Suprapubic skin (tissue), 4 donors: ENCODE data around the gene RUNX2. TPM values are rescaled to one million over a fixed set of nuclear protein-coding genes. Genes with fewer than 3 reads are reported as not detected.

Source experiments
- DNase-seq, 2 donors: peaks; one replicate each; pipeline ENCODE4 v3.0.0-alpha.2; 2019; ENCODE audit warnings: low spot score in 2 of 2
- H3K27ac ChIP-seq: fragments of 200-600 bp; sonication (generic); one replicate; pipeline ENCODE4 v1.5.1; 2019
- H3K27me3 ChIP-seq: fragments of 200-600 bp; sonication (generic); one replicate; pipeline ENCODE4 v1.5.1; 2019
- H3K36me3 ChIP-seq: fragments of 200-600 bp; sonication (generic); one replicate; pipeline ENCODE4 v1.5.1; 2019
- H3K4me1 ChIP-seq: fragments of 200-600 bp; sonication (generic); one replicate; pipeline ENCODE4 v1.5.1; 2019
- H3K4me3 ChIP-seq: fragments of 200-600 bp; sonication (generic); one replicate; pipeline ENCODE4 v1.5.1; 2019; ENCODE audit warnings: mild to moderate bottlenecking
- H3K9me3 ChIP-seq: fragments of 200-600 bp; sonication (generic); one replicate; pipeline ENCODE4 v1.5.1; 2019
- CTCF ChIP-seq, 2 donors: fragments of 200-600 bp in 1 of 2; fragments of 450-650 bp in 1 of 2; sonication (generic) in 1 of 2; IDR thresholded peaks; one replicate each; pipeline ENCODE4 v1.5.1; 2016 to 2019; ENCODE audit warnings: antibody characterized with exemption in 2 of 2, mild to moderate bottlenecking in 1 of 2, moderate library complexity in 1 of 2
- EP300 ChIP-seq: sonication (generic); formaldehyde crosslinking; IDR thresholded peaks from one replicate; pipeline ENCODE4 v1.6.1; 2017; ENCODE audit warnings: antibody characterized with exemption
- POLR2A ChIP-seq, 2 donors: fragments of 450-650 bp; IDR thresholded peaks; one replicate each; pipeline ENCODE4 v1.6.1; 2017; ENCODE audit warnings: antibody characterized with exemption in 2 of 2, mild to moderate bottlenecking in 2 of 2, moderate library complexity in 2 of 2
- POLR2AphosphoS5 ChIP-seq, 3 donors: sonication (generic); formaldehyde crosslinking; IDR thresholded peaks; one replicate each; pipeline ENCODE4 v1.6.1; 2017; ENCODE audit warnings: antibody characterized with exemption in 3 of 3
- WGBS: methylation state at CpG from one replicate; pipeline ENCODE4 v1.1.5; 2018; 5-methylcytosine and 5-hydroxymethylcytosine counted together
- total RNA-seq, 4 donors: library from RNA; depleted of rRNA; stranded (reverse); fragments of >200 nt; gene quantifications; one replicate each; pipeline ENCODE4 v1.1.0, GENCODE V29; 2016

Gene RUNX2
- total RNA-seq, 4 donors from 2014 or later = 2.6 to 5.9 (median 3.1) TPM

DNA sequence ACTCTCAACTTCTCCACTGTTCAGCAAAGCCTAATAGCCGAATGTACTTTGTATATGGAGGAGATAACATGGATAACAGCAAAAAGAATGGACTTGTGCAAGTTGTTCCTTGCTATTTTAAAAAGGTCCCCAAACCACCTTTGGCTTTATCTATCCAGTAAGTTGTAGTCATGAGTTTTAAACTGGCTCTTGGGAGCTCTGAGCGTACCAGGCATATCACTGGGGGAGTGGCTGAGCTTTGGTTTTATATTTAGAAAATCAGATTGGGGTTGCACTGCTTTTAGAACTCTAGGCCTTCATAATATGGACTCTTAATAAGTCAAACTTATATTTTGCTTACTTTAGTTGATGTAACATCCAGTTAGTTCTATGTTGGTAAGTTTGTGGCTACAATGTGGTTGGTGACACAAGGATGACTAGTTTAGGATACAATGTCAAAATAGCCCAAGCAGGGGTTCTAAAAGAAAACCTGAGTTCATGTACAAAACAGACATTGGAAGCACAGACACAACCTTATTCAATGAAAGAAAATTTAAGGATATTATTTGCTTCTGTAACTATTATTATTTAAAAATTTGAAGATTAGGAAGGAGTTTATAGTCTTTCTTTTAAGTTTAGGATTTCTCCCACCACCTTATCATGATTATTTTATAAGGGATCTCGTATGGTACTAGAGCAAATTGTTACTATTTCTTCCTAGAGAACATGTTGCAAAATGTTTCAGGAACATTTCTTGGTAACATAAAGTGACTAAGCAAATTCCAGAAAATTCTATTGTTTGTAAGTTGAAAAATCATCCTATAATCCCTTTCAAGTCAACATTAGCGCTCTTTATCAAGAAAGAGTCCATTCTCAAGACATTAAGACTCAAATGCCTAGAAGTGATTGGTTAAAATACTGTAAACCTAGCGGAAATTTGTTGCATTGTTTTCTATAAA is 215.4 kb downstream of the RUNX2 start:
- Histone ChIP-seq H3K4me1 (peaks cover 12% of the 10 kb centered on the region), H3K27me3 (no peaks in the 10 kb centered on the region), H3K4me3 (no peak overlapping the region), H3K36me3 (no peaks in the 10 kb centered on the region), H3K9me3 (no peaks in the 10 kb centered on the region), H3K27ac (no peak overlapping the region)
- WGBS = 95% methylated on average over 5 of the region's 5 CpGs
- TF ChIP-seq EP300 (no peak), CTCF (IDR thresholded peaks at IDR 0.05) (no peak), POLR2AphosphoS5 (IDR thresholded peaks at IDR 0.05) (no peak), POLR2A (IDR thresholded peaks at IDR 0.05) (no peak)
- DNase-seq = no peak

GRCh38 chr6:45545416-45545815 is 217.3 kb downstream of the RUNX2 start:
- no peaks in the 10 kb centered on the region for H3K36me3 ChIP-seq
- 97% methylated on average over 2 of the region's 2 CpGs for WGBS
- no peak for TF ChIP-seq POLR2A (IDR thresholded peaks at IDR 0.05)
- TF ChIP-seq EP300 = no peak
- TF ChIP-seq POLR2AphosphoS5 (IDR thresholded peaks at IDR 0.05) = no peak
- no peak for TF ChIP-seq CTCF (IDR thresholded peaks at IDR 0.05)
- no peak overlapping the region for H3K27ac ChIP-seq
- H3K4me3 ChIP-seq = no peak overlapping the region
- no peaks in the 10 kb centered on the region for H3K9me3 ChIP-seq
- H3K27me3 ChIP-seq = no peaks in the 10 kb centered on the region
- peaks cover 6% of the 10 kb centered on the region for H3K4me1 ChIP-seq
- DNase-seq = no peak

GRCh38 chr6:45548657-45549515 is 220.8 kb downstream of the RUNX2 start:
- Histone ChIP-seq H3K27ac (no peak overlapping the region), H3K4me1 (peaks cover 6% of the 10 kb centered on the region), H3K27me3 (no peaks in the 10 kb centered on the region), H3K4me3 (no peak overlapping the region), H3K36me3 (no peaks in the 10 kb centered on the region), H3K9me3 (no peaks in the 10 kb centered on the region)
- DNase-seq = no peak
- TF ChIP-seq CTCF (IDR thresholded peaks at IDR 0.05) (no peak), POLR2A (IDR thresholded peaks at IDR 0.05) (no peak), POLR2AphosphoS5 (IDR thresholded peaks at IDR 0.05) (no peak), EP300 (no peak)
- 91% methylated on average over 6 of the region's 7 CpGs for WGBS

DNA sequence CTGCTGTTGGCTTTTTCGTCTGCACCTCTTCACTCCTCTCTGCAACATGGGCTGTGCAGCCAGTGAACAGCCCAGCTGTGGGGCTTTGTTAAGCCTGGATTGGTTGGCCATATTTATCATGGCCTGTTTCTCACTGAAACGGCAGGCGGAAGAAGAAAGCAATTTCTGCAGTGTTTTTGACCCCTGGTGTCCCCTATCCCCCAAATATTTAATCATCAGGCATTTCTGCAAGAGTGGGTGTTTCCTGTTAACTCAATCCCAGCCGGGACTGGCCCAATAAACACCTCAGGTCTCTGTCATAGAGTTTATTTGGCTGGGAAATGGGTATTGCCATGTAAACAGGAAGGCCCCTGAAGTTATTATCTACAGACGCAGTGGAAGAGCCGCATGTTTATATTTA is 224.4 kb downstream of the RUNX2 start:
- Histone ChIP-seq H3K4me1 (peaks cover 31% of the 10 kb centered on the region), H3K9me3 (no peaks in the 10 kb centered on the region), H3K27me3 (no peaks in the 10 kb centered on the region), H3K27ac (no peak overlapping the region), H3K36me3 (no peaks in the 10 kb centered on the region), H3K4me3 (no peak overlapping the region)
- no peak for DNase-seq
- TF ChIP-seq POLR2A (IDR thresholded peaks at IDR 0.05) (no peak), POLR2AphosphoS5 (IDR thresholded peaks at IDR 0.05) (no peak), CTCF (IDR thresholded peaks at IDR 0.05) (no peak), EP300 (no peak)
- WGBS = 86% methylated on average over 6 of the region's 6 CpGs
